Endothelial cell of umbilical vein (primary cell): Measurements from ENCODE around the gene ADAM10.

Experiments used
- CTCF ChIP-seq, 2 donors: IDR thresholded peaks; 1 replicate in 1 of 2; 2 replicates in 1 of 2; pipeline ENCODE4 v1.5.1; 2011; ENCODE audit warnings: low read length in 2 of 2, mild to moderate bottlenecking in 2 of 2, moderate library complexity in 2 of 2, control low read depth in 1 of 2, inconsistent platforms in 1 of 2, low read depth in 1 of 2; ENCODE audit not compliant: insufficient read depth in 1 of 2; ENCODE audit errors: extremely low read depth in 1 of 2
- EZH2 ChIP-seq: IDR thresholded peaks from 2 replicates; pipeline ENCODE4 v1.6.1; 2012; ENCODE audit warnings: borderline replicate concordance, low read depth, mild to moderate bottlenecking, moderate library complexity, low read length, inconsistent platforms; ENCODE audit not compliant: severe bottlenecking
- JUN ChIP-seq: IDR thresholded peaks from 2 replicates; pipeline ENCODE4 v1.6.1; 2011; ENCODE audit warnings: borderline replicate concordance, low read depth; ENCODE audit not compliant: insufficient read length, insufficient read depth
- MAX ChIP-seq: IDR thresholded peaks from 2 replicates; pipeline ENCODE4 v1.6.1; 2011; ENCODE audit not compliant: insufficient read depth, insufficient read length
- POLR2A ChIP-seq: IDR thresholded peaks from 2 replicates; pipeline ENCODE4 v1.6.1; 2012; ENCODE audit warnings: low read depth, mild to moderate bottlenecking, control low read depth, low read length
- POLR2AphosphoS5 ChIP-seq: IDR thresholded peaks from 2 replicates; pipeline ENCODE4 v1.6.1; 2012; ENCODE audit warnings: low read depth, mild to moderate bottlenecking, control low read depth, low read length, moderate library complexity; ENCODE audit not compliant: insufficient read depth

GRCh38 chr15:58569455-58569854 is 180.1 kb downstream of the ADAM10 start:
- TF ChIP-seq MAX (no peak), EZH2 (no peak), POLR2AphosphoS5 (no peak), POLR2A (no peak), CTCF (IDR thresholded peaks at IDR 0.05; ENCODE audit: extremely low read depth in 1 of 2, insufficient read depth in 1 of 2, low read depth in 1 of 2, low read length in 2 of 2) (no peak), JUN (no peak)
